ENCODE measurements around the gene CSMD2.

Gene CSMD2

GRCh38 chr1:33654267-33654834 lies 510.7 kb downstream of the CSMD2 start:
- DNase-seq (ENCODE audit: low read depth in 4 of 4, low spot score in 1 of 4), result no peak

- DNase-seq (ENCODE audit: low read depth in 4 of 4, low spot score in 1 of 4), result no peak
Observed at GRCh38 chr1:33653226-33653625, 511.8 kb downstream of the CSMD2 start.

- no peak for DNase-seq (ENCODE audit: low read depth in 4 of 4, low spot score in 1 of 4)
Observed at GRCh38 chr1:33650708-33651107, 514.3 kb downstream of the CSMD2 start.

GRCh38 chr1:33649759-33650158 lies 515.3 kb downstream of the CSMD2 start:
- DNase-seq (ENCODE audit: low read depth in 4 of 4, low spot score in 1 of 4), result no peak

GRCh38 chr1:33643216-33643615 lies 521.8 kb downstream of the CSMD2 start:
- DNase-seq (ENCODE audit: low read depth in 4 of 4, low spot score in 1 of 4), result no peak

GRCh38 chr1:33641104-33641830 lies 523.8 kb downstream of the CSMD2 start:
- DNase-seq (ENCODE audit: low read depth in 4 of 4, low spot score in 1 of 4), result no peak

GRCh38 chr1:33640114-33640660 lies 524.8 kb downstream of the CSMD2 start:
- DNase-seq (ENCODE audit: low read depth in 4 of 4, low spot score in 1 of 4), result no peak

GRCh38 chr1:33637846-33638440 lies 527.1 kb downstream of the CSMD2 start:
- DNase-seq (ENCODE audit: low read depth in 4 of 4, low spot score in 1 of 4), result no peak

GRCh38 chr1:33636209-33636608 lies 528.8 kb downstream of the CSMD2 start:
- no peak for DNase-seq (ENCODE audit: low read depth in 4 of 4, low spot score in 1 of 4)

GRCh38 chr1:33635336-33636012 lies 529.6 kb downstream of the CSMD2 start:
- DNase-seq (ENCODE audit: low read depth in 4 of 4, low spot score in 1 of 4), result no peak

GRCh38 chr1:33634806-33635205 lies 530.2 kb downstream of the CSMD2 start:
- DNase-seq (ENCODE audit: low read depth in 4 of 4, low spot score in 1 of 4), result no peak

- no peak for DNase-seq (ENCODE audit: low read depth in 4 of 4, low spot score in 1 of 4)
Observed at GRCh38 chr1:33634143-33634542, 530.9 kb downstream of the CSMD2 start.

GRCh38 chr1:33633019-33633801 lies 531.8 kb downstream of the CSMD2 start:
- peak; percentile 83 to 87 (median 85) for DNase-seq (ENCODE audit: low read depth in 4 of 4, low spot score in 1 of 4)

- DNase-seq (ENCODE audit: low read depth in 4 of 4, low spot score in 1 of 4), result no peak
Observed at GRCh38 chr1:33630686-33631085, 534.3 kb downstream of the CSMD2 start.

- DNase-seq (ENCODE audit: low read depth in 4 of 4, low spot score in 1 of 4), result no peak
Observed at GRCh38 chr1:33626801-33627200, 538.2 kb downstream of the CSMD2 start.

GRCh38 chr1:33624991-33625870 lies 539.8 kb downstream of the CSMD2 start:
- no peak for DNase-seq (ENCODE audit: low read depth in 4 of 4, low spot score in 1 of 4)

- DNase-seq (ENCODE audit: low read depth in 4 of 4, low spot score in 1 of 4), result no peak
Observed at GRCh38 chr1:33624261-33624990, 540.6 kb downstream of the CSMD2 start.

GRCh38 chr1:33623811-33624210 lies 541.2 kb downstream of the CSMD2 start:
- no peak for DNase-seq (ENCODE audit: low read depth in 4 of 4, low spot score in 1 of 4)

- DNase-seq (ENCODE audit: low read depth in 4 of 4, low spot score in 1 of 4), result no peak
Observed at GRCh38 chr1:33622757-33623156, 542.3 kb downstream of the CSMD2 start.

Measured in stimulated activated CD4-positive, alpha-beta T cell treated with anti-CD3 and anti-CD28 coated beads, Interleukin-1b, Interleukin-23, amount 100 ng/mL, for 24 hours (primary cell).